GM11168 (cell line): ENCODE results near the gene STX4.
"Not testable (repeated sequence)": the region's sequence is repeated elsewhere in the genome, so short reads cannot be mapped to it uniquely, and the experiment has no call there.

Source experiments
- in situ Hi-C: fragments of 300-500 bp; cut with MboI; formaldehyde crosslinking; loops from one replicate; pipeline ENCODE4 v1.12.0; 2022; ENCODE audit warnings: low sequenced_read_pairs; ENCODE audit not compliant: unreplicated experiment

STX4 gene

GRCh38 chr16:31011815-31012214 lies 21.5 kb upstream of the STX4 start:
- in situ Hi-C loops, result not testable (repeated sequence)

- in situ Hi-C loops, result not testable (repeated sequence)
These were observed 20.1 kb upstream of the STX4 start for GRCh38 chr16:31013292-31013691.

GRCh38 chr16:31016018-31016417 lies 17.3 kb upstream of the STX4 start:
- in situ Hi-C loops, result no loop called here

- in situ Hi-C loops, result not testable (repeated sequence)
These were observed 15.6 kb upstream of the STX4 start for GRCh38 chr16:31017756-31018155.

GRCh38 chr16:31020536-31020935 lies 12.8 kb upstream of the STX4 start:
- in situ Hi-C loops, result no loop called here

GRCh38 chr16:31022544-31023251 lies 10.7 kb upstream of the STX4 start:
- in situ Hi-C loops, result no loop called here

GRCh38 chr16:31023252-31023602 lies 10.1 kb upstream of the STX4 start:
- in situ Hi-C loops, result no loop called here

GRCh38 chr16:31023627-31024226 lies 9.6 kb upstream of the STX4 start:
- in situ Hi-C loops, result no loop called here

GRCh38 chr16:31025339-31025738 lies 8.0 kb upstream of the STX4 start:
- in situ Hi-C loops, result no loop called here

- in situ Hi-C loops, result no loop called here
These were observed 4.1 kb upstream of the STX4 start for GRCh38 chr16:31029272-31029671.

- in situ Hi-C loops, result no loop called here
These were observed 2.1 kb upstream of the STX4 start for GRCh38 chr16:31031276-31031675.

GRCh38 chr16:31033709-31034492 lies 543 bp downstream of the STX4 start:
- in situ Hi-C loops, result no loop called here

GRCh38 chr16:31036691-31037090 lies 3.3 kb downstream of the STX4 start:
- in situ Hi-C loops, result no loop called here

GRCh38 chr16:31038993-31039392 lies 5.6 kb downstream of the STX4 start:
- in situ Hi-C loops, result no loop called here

- in situ Hi-C loops, result no loop called here
These were observed 9.5 kb downstream of the STX4 start for GRCh38 chr16:31042866-31043265.

- in situ Hi-C loops, result no loop called here
These were observed 10.0 kb downstream of the STX4 start for GRCh38 chr16:31043352-31043751.

GRCh38 chr16:31043898-31044481 lies 10.6 kb downstream of the STX4 start:
- in situ Hi-C loops, result no loop called here

- in situ Hi-C loops, result no loop called here
These were observed 17.1 kb downstream of the STX4 start for GRCh38 chr16:31050280-31051030.

GRCh38 chr16:31052114-31052513 lies 18.8 kb downstream of the STX4 start:
- in situ Hi-C loops, result no loop called here

GRCh38 chr16:31055613-31056012 lies 22.3 kb downstream of the STX4 start:
- in situ Hi-C loops, result no loop called here
